Left lobe of liver (tissue), 2 donors: ENCODE data around the gene FAM210A. TPM values are rescaled to one million over a fixed set of nuclear protein-coding genes. Genes with fewer than 3 reads are reported as not detected.

ENCODE experiments used
- ATAC-seq: fragments of 200-7000 bp; cut with Tn5 transposase; one replicate; pipeline ENCODE4 v1.9.1; 2020; ENCODE audit warnings: mild to moderate bottlenecking, moderate library complexity
- DNase-seq: peaks from one replicate; pipeline ENCODE4 v3.0.0-alpha.2; 2020; ENCODE audit warnings: low spot score
- total RNA-seq: library from RNA; stranded (reverse); gene quantifications from one replicate; pipeline ENCODE4 v1.2.1, GENCODE V29; 2021
- donor health status: DM: no; HTN: no; CAD: no; lungs with moderate emphysema.
- donor health status: DM: no; HTN: yes; CAD: no.

FAM210A gene
- total RNA-seq, 1 donor from 2014 or later: 11.6 TPM

DNA sequence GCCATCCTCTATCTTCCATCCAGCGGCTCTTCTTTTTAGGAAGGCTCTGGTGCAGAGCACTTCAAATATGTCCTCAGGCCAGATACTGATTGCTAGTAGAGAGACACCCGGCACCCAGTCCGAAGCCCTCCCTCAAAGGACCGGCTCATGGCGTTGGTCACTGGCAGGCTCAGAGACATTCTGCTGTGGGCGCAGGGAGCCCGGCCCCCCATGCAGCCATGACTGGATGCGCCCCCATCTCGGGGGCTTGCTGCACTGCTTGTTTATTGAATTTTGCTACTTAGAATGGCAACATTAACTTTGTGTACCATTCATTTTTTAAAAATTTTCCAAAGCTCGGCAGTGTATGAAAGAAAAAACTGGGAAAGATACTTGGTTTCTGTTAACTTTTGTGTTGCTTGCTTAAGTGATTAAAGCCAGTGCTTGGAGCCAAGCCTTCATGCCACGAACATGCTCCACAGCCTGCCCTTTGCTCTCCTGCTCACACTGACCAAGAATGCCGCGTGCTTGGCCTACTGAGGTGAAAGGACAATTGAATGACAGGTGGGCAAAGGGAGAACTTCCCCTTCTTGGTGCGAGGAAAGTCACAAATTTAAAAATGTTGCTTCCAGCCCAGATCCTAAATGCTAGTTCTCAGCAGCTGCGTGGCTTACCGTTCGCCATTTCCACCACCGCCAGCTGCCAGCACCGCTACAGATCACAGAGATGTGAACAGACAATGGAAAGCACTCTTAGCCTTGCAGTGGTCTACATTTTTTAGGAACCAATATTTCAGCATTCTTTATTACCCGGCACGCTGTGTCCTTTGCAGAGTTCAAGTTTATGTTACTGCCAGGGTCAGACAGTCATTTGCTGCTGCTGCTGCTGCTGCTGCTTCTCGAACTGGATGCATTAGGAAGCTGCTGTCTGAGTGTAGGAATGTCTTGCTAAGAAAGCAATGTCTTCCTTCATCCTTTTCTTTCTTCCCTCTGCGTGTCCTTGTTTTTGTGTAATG lies 76.7 kb downstream of the FAM210A start:
- DNase-seq (no peak), ATAC-seq (peak; percentile 82)

DNA sequence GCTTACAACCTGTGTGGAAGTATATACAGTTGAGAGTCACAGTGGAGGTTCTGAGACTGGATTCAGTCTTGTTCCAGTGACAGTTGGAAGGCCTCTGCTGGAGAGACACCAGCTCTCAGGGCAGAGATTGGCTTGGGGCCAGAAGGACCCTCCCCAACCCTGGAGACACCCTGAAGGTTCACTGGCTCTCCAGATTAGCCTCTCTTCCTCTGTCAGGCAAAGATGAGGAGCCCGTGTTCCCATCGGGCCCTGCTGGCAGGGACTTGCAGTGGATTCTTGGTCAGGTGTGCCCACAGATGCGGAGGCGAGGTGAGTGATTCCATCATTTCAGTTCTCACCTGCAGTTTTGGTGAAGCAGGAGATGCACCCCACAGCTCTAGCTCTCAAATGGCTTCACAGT lies 78.6 kb downstream of the FAM210A start:
- ATAC-seq: no peak

DNA sequence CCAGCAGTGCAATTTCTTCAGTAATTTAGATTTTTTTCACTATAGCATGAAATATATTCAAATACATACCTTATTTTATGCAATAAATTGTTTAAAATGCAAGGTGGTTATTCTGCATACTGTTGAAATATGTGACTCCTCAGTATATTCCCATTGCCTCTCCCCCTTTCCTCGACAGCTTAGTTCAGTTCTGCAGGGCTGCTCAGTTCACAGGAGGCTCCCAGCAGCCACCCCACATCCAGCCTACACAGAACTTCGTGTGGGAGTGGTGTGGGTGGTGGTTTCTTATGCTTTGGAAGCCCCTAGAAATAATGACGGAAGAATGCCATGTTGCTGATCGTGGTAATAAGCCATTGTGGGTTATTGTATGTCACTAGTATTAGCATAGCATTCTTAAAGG lies 79.7 kb downstream of the FAM210A start:
- ATAC-seq (no peak), DNase-seq (no peak)

More for the DNA sequence above, 78.6 kb downstream of the FAM210A start:
- DNase-seq: no peak

DNA sequence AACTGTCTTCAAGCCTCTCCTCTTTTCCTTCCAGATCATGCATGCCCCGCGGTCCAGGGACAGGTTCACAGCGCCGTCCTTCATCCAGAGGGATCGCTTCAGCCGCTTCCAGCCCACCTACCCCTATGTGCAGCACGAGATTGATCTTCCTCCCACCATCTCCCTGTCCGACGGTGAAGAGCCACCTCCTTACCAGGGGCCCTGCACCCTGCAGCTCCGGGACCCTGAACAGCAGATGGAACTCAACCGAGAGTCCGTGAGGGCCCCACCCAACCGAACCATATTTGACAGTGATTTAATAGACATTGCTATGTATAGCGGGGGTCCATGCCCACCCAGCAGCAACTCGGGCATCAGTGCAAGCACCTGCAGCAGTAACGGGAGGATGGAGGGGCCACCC lies 81.3 kb downstream of the FAM210A start:
- DNase-seq (no peak), ATAC-seq (no peak)

DNA sequence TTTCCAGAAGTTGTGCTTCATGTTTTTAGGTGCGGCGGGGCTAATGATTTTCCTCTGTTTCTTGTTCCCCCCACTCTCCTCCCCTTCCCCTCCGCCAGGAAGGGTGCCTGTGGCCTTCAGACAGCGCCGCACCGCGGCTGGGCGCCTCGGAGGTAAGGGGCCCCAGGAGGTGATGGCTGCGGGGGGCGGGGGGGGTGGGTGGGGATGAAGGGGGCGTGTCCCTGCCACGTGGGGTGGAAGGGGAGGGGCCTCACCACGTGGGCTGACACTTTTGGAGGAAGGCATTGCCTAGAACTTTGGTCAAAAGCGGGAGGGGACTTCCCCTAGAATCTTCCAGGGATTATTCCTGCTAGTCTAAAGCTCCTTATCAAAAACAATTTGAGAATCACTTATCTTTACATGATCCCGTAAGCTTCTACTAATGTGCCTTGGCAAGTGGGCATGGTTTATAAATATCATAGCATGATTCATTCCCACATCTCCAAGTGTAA lies 83.1 kb downstream of the FAM210A start:
- DNase-seq: no peak
- ATAC-seq: no peak

DNA sequence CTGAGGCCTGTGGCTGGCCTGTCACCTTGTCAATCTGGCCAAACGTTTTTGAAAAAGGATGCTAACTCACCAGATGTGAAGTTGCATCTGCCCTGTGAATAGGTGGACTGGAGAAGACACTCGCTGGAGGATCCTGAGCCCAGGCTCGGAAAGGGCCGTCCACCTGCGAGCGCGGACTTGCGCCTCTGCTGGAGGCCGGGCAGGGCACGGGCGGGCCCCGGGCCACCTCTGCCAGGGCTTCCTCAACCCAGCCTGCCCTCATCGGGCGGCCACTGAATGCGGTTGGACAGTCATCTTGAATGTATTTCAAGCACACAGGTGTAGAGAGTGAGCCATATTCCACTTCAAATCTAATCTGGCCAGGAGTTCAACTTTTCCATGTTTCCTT lies 83.9 kb downstream of the FAM210A start:
- ATAC-seq (no peak), DNase-seq (no peak)

DNA sequence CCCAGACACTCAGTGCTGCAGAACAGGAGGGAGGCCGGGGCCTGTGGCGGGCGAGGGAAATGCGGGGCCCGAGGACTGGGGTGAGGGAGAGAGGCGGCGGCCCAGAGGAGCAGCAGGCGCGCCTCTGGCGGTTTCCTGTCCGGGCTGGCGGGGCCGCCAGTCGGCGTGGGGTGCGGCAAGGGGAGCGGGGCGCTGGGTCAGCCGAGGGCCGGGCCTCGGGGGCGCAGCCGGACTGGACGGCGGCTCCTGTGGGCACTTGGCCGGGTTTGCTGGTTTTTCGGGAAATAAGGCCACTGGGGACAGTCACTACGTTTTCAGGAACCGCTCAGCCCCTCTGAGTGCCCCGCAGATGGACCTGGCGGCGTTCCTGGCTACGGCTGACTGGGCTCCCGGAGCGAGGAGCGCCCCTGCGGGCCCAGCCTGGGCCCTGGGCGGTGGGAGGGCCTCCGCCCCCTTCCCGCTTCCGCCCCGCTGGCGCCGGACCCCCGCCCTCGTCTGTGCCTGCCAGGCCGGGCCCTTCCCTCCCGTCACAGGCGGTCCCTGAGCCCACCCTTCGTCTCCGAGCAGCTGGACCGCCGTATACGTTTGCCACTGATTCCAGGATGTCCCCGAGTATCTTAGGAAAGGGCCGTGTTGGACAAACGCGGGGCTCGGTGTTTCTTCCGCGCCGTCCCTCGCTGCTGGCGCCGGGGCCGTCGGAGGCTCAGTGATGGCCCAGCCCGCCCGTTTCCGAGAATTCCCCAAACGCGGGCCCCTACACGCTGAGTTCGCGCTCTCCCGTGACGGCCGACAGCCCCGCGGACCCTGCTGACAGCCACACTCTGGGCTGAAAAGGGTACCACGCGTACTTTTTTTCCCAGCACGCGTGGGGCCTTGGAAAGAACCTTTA lies 84.6 kb downstream of the FAM210A start:
- ATAC-seq (peak; percentile 56), DNase-seq (no peak)

DNA sequence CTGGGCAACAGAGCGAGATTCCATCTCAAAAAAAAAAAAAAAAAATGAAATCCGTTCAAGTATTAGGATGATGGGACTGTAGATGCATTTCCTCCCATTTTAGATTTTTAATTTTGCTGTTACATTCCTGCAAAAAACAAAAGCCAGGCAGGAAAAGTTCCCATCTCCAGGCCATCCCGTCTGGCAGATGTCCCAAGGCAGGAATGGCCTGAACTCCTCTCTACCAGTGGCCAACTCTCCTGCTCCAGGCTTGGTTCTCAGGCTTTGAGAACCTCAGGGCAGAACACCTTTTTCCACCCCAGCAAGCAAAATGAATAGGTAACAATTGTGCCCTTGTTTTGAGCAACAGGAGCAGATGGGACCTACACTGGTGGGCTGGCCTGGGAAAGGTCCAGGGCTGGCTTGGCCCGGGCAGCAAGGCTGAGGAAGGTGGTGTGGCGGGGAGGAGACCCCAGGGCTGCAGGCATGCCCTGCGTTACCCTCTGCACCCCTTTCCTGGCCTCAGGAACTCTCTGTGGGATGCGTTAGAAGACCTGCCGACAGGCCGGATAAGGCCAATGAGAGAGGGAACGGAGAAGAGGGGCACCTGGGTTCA lies 86.0 kb downstream of the FAM210A start:
- ATAC-seq (peak; percentile 15), DNase-seq (no peak)

DNA sequence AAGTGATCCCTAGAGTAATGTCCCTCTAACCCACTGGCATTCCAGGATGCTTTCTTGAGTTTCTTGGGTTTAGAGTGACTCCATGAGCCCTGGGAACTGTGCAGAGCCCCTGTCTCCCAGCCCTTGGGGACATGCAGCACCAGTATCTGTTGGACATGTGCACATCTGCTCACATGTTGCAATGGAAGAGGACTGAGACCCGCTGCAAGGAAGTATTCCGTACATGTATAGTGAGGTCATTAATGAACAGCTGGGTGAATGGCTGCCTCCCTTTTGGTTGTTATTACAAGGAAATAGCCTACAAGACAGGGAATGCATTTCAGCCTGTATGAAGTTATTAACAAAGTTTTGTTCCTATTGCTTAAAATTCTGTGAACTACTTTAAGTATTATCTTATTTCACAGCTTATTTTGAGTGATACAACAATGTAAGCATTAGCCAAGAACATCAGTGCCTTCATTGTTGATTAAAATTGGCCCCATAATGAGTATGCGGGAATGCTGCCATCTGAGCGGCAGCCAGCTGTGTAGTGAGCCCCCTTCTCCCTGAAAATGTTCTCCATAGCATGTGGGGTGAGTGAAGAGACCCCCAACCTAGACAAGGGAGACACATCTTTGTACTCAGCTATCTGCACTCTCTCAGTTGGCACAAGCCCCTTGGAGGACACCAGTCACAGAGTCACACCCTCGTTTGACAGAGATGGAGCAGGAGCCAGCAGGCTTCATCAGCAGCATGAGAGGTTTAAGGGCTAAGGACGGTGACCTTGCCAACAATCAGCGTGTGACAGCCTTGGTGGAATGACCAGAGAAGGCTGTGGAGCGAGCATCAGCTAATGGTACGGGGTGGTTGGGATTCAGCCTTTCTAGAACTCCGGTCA lies 87.4 kb downstream of the FAM210A start:
- ATAC-seq (no peak), DNase-seq (no peak)

DNA sequence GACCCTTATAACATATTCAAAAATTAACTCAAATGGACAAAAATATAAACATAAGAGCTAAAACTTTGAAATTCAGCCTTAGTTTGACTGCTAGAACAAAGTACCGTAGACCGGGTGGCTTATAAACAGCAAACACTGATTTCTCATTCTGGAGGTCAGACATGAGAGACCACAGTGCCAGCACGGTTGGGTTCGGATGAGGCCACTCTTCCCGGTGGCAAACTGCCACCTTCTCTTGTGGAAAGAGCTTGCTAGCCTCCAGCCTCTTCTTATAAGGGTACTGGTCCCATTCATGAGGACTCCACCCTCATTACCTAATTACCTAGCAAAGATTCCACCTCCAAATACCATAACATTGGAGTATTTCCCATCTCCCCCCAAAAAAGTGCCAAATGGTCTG lies 91.3 kb downstream of the FAM210A start:
- peak; percentile 34 for ATAC-seq

DNA sequence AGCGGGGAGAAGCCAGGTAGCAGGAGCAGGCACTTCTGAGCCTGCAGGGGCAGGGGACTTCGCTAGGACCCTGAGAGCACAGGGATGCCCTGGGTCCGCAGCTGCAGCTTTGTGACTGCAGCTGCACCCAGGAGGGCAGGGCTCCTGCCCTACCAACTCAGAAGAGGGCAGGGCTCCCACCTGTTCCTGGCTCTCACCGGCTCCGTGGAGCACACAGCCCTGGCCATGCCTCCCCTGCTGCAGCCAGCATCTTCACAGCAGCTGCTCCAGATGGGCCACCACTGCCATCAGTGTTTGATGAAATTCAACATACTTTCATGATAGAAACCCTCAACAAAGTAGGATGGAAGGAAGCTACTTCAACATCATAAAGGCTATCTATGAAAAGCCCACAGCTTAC lies 92.7 kb downstream of the FAM210A start:
- ATAC-seq: no peak
- DNase-seq: no peak

More for the DNA sequence above, 91.3 kb downstream of the FAM210A start:
- no peak for DNase-seq

DNA sequence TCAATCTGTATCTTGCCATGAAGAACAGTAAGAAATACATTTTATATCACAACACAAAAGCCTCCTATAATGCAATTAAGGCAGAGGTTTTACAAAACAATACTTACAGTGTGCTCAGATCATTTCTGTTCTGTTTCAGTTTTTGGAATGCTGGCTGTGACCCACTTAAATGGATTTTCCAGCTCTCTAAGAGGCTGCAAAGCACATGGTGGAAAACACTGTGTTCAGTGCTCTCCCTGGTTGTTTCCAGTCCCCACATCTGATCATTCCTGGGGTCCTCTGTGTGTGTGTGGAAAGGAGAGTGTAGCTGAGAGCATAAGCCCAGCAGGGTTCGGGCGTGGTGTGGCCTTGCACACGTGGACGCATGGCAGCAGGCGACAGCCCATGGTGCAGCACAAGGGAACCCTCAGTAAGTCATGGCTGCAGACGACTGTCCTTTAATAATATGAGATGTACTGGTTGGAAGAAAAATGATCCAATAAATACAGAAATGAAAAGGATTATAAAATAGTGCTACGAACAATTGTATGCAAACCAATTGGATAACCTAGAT lies 95.6 kb downstream of the FAM210A start:
- no peak for ATAC-seq
- DNase-seq: no peak

DNA sequence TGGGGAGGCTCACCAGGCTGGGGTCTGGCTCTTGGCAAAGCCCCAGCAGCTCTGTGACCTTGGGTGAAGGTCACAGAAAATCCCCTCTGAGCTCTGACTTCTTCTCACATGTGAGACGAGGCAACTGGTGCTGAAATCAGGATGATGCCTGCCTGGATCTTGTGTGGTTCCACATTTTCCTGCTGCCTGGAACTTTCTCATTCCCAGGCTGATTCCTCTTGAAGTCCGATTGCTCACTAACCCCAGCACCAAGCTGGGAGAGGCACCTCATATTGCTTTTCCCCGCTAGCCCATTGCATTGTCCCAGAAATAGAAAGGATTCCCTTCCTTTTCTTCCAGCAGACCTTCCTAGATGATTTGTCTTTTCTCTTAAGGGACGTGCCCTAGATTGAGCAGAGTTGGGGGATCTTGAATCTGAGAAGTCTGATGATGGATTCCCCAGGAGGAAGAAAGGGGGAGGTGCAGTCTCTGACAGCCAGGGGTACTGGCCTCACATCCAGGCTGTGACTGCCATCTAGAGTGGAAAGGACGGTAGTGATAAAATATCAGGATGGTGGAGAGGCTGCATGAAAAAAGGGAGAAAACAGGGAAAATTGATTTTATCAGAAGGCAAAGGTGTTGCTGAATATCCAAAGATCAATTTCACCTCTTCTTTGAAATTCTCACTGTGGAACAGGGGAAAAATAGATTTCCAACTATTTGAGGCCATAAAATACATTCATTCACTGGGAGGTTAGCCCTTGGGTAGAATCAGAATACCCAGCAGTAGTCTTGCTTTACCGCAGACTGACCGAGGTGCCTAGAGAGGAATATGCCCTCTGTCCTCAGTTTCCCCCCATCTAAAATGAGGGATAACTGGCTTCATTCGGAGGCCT lies 96.3 kb downstream of the FAM210A start:
- DNase-seq (no peak), ATAC-seq (peak; percentile 87)

DNA sequence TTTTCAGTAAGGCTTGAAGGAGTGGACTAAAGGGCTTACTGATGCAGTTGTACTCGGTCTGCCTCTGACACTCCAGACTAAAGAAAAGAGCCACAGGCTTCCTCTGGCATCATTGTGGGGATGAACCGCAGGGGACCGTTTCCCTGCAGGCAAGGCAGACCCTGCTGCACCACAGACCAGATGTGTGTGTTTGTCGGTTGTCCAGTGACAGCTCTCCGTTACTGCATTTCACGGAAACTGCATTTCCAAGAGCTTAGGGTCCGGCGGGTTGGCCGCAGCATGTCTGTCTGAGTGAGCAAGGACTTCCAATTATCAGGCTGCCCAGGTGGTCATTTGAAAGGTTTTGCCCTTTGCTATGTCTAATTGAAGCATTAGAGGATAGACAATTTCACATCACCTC lies 98.1 kb downstream of the FAM210A start:
- no peak for ATAC-seq
- DNase-seq: no peak

DNA sequence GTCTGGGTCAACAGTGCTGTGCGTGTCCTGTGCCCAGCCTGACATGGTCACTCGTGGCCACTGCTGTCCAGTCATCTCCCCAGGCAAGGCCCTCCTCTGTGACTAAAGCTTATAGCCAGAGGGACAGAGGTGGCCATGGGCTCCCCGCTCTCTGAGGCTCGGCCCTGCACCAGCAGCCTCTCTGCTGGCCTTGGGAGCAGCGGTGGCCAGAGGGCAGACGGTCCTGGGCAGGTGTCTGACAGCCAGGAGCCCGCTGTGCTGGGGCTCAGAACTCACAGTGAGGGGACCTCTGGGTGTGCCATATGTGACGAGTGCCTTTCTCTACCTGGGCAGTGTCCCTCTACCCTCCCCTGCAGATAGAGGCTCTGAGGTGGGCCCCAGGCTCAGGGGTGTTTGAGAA lies 98.7 kb downstream of the FAM210A start:
- ATAC-seq (no peak), DNase-seq (no peak)

DNA sequence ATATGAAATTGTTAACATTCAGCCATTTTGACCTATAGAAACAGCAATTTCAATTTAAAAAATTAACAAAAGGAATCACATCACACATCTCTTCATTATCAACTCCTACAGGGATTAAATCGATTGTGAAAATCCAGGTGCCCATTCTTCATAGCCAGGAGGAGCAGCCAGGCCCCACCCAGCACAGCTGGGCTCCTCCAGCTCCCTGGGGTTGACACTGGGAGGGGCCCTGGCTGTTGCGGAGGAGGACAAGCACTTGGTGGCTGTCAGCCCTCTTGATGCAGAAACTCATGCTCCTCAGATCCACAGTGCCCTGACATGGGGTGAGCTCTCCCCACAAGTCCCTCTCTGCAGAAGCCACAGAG lies 99.8 kb downstream of the FAM210A start:
- DNase-seq (no peak), ATAC-seq (no peak)

DNA sequence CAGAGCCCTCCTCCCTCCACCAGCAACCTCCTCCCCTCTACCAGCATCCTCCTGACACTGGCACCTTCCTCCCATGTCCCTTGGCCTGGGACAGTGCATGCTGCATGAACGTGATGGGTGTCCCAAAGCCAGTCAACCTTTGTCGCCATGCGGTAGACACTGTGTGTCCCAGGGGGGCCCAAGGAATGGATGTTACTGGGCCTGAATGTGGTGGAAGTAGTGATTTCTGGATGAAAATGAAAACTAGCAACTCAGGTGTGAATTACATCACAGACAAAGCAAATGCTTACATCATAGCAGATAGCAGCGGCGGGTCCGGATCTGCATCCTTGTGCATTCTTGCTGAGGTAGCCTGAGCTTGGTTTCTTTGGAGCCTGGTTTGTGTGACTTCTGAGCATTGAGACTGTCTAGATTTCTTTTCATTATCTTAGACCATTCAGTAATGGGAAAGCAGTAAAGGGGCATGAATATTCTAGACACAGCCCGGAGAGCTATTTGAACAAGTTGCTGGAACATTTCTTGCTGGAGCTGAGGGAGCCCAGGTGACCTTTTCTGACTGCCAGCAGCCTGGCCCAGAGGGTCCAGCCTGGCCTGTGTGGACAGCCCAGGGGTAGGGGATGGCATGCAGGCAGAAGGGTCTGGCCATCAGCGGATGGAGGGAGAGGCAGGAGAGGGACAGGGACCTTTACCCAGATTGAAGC lies 100.4 kb downstream of the FAM210A start:
- no peak for ATAC-seq

DNA sequence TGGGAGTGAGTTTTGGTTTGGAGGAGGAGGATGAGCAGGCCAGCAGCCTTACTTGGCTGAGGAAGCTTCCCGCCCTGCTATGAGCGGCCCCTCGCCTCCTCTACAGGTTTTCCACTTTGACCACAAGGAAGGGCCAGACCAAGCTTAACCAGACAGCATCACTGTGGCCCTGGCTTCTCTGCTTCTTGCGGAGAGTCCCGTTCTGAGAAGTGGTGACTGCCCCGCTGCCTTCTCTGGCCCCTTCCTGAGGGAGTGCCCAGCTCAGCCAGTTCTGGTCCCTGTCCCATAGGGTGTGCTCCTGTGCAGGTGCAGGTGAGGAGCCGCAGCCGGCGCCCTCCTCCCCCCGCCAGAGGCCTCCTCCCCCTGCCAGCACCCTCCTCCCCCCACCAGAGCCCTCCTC lies 101.0 kb downstream of the FAM210A start:
- ATAC-seq (no peak), DNase-seq (no peak)

More for the DNA sequence above, 100.4 kb downstream of the FAM210A start:
- no peak for DNase-seq
